ENCODE data around the gene LGALS9. TPM values are rescaled to one million over a fixed set of nuclear protein-coding genes. Genes with fewer than 3 reads are reported as not detected.
"Not testable (repeated sequence)": the region's sequence is repeated elsewhere in the genome, so short reads cannot be mapped to it uniquely, and the experiment has no call there.

The LGALS9 gene
- total and polyA plus RNA-seq, 2 donors, result 45.7 to 75.8 TPM

DNA sequence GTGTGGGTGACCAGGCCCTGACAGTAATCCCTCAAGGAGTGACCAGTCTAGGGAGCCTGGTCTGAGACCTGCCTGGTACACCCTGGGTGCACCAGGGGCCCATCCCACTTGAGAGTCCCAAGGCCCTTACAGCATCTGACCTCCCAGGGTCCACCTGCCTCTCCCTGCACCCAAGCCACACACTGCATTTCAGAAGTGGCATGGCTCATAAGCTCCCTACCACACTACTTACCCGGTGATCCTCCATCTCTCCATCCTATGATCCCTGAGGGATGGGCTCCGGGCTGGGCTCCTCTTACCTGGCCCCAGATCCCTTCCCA lies 40.6 kb downstream of the LGALS9 start:
- Histone ChIP-seq H3K4me1 (ENCODE audit: control insufficient read depth in 2 of 2, insufficient read depth in 2 of 2, low read length in 2 of 2) (no peaks in the 10 kb centered on the region), H3K27me3 (ENCODE audit: control insufficient read depth in 2 of 2, insufficient read depth in 1 of 2, low read length in 1 of 2) (no peaks in the 10 kb centered on the region), H3K4me3 (ENCODE audit: low read length in 2 of 2) (no peak overlapping the region), H3K9me3 (ENCODE audit: control insufficient read depth in 2 of 2, insufficient read depth in 1 of 2, low read length in 1 of 2) (no peaks in the 10 kb centered on the region), H3K36me3 (ENCODE audit: control insufficient read depth in 2 of 2, insufficient read depth in 2 of 2, low read length in 1 of 2) (no peaks in the 10 kb centered on the region), H3K27ac (ENCODE audit: low read depth in 1 of 2, low read length in 1 of 2) (no peak overlapping the region)
- 96% methylated on average over 2 of the region's 2 CpGs for WGBS
- no peak for DNase-seq (ENCODE audit: low read depth in 6 of 9, low spot score in 9 of 9)

DNA sequence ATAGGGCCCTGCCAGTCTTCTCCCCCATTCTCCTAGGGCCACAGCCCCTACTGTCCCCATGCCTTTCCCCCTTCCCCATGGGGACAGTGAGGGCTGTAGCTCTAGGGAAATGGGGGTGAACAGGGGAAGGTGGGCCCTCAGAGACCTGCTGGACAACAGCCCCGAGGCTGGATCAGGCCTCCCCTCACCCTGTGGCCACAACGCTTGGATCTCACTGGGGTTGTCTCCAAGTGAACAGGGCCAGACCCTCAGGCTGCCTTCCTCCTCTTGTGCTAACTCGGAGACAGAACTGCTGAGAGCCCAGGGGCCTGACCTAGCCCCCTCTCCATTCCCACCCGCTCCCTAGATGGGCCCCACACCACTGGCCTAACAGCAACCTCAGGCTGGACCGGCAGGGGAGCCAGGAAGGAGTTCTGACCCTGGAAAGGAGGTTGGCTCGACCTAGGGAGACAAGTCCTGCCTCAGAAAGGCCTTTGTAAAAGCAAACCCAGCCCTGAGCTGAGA lies 41.0 kb downstream of the LGALS9 start:
- DNase-seq (ENCODE audit: low read depth in 6 of 9, low spot score in 9 of 9); H3K27ac ChIP-seq (ENCODE audit: low read depth in 1 of 2, low read length in 1 of 2); H3K4me1 ChIP-seq (ENCODE audit: control insufficient read depth in 2 of 2, insufficient read depth in 2 of 2, low read length in 2 of 2); H3K4me3 ChIP-seq (ENCODE audit: low read length in 2 of 2); H3K36me3 ChIP-seq (ENCODE audit: control insufficient read depth in 2 of 2, insufficient read depth in 2 of 2, low read length in 1 of 2); H3K27me3 ChIP-seq (ENCODE audit: control insufficient read depth in 2 of 2, insufficient read depth in 1 of 2, low read length in 1 of 2); H3K9me3 ChIP-seq (ENCODE audit: control insufficient read depth in 2 of 2, insufficient read depth in 1 of 2, low read length in 1 of 2): not testable (repeated sequence)
- 78% methylated on average over 6 of the region's 6 CpGs for WGBS

DNA sequence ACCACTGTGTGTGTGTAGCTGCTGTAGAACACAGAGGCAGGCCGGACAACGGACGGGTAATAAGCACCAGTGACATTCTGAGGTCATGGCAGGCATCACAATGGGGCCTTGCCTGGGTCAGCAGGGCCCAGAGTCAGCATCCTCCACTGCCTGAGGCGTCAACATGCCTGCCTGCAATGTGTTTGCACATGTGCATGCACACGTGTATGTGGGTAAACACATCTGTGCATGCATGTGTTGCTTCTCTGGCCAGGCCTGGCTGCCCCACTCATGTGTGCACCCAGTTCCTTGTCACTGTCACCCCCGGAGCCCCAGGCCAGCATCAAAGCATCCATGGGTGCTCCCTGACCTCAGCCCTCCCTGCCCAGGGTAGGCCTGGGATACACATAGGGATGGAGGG lies 43.3 kb downstream of the LGALS9 start:
- no peak overlapping the region for H3K27ac ChIP-seq (ENCODE audit: low read depth in 1 of 2, low read length in 1 of 2)
- no peak overlapping the region for H3K4me3 ChIP-seq (ENCODE audit: low read length in 2 of 2)
- WGBS, result 96% methylated on average over 6 of the region's 6 CpGs
- no peaks in the 10 kb centered on the region for H3K9me3 ChIP-seq (ENCODE audit: control insufficient read depth in 2 of 2, insufficient read depth in 1 of 2, low read length in 1 of 2)
- no peaks in the 10 kb centered on the region for H3K4me1 ChIP-seq (ENCODE audit: control insufficient read depth in 2 of 2, insufficient read depth in 2 of 2, low read length in 2 of 2)
- no peaks in the 10 kb centered on the region for H3K27me3 ChIP-seq (ENCODE audit: control insufficient read depth in 2 of 2, insufficient read depth in 1 of 2, low read length in 1 of 2)
- no peaks in the 10 kb centered on the region for H3K36me3 ChIP-seq (ENCODE audit: control insufficient read depth in 2 of 2, insufficient read depth in 2 of 2, low read length in 1 of 2)
- no peak for DNase-seq (ENCODE audit: low read depth in 6 of 9, low spot score in 9 of 9)

DNA sequence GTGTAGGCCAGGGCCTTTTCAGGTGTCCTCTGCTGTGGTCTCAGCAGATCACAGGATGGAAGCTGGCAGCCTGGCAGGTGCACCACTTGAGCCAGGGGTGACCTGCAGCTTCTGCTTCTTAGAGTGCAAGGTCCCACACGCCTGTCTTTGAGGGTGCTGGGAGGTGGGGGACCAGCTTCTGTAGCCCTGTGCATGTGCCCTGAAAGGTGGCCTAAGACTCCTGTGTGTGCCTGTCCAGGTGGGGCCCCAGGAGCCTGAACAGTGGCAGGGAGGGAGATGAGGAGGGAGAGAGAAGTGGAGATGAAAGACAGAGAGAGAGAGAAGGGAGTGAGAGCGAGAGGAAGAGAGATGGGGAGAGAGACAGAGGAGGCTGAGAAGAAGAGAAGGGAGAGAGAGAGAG lies 46.2 kb downstream of the LGALS9 start:
- DNase-seq (ENCODE audit: low read depth in 6 of 9, low spot score in 9 of 9), result no peak
- Histone ChIP-seq H3K27ac (ENCODE audit: low read depth in 1 of 2, low read length in 1 of 2) (no peak overlapping the region), H3K9me3 (ENCODE audit: control insufficient read depth in 2 of 2, insufficient read depth in 1 of 2, low read length in 1 of 2) (no peaks in the 10 kb centered on the region), H3K36me3 (ENCODE audit: control insufficient read depth in 2 of 2, insufficient read depth in 2 of 2, low read length in 1 of 2) (no peaks in the 10 kb centered on the region), H3K4me1 (ENCODE audit: control insufficient read depth in 2 of 2, insufficient read depth in 2 of 2, low read length in 2 of 2) (no peaks in the 10 kb centered on the region), H3K4me3 (ENCODE audit: low read length in 2 of 2) (no peak overlapping the region), H3K27me3 (ENCODE audit: control insufficient read depth in 2 of 2, insufficient read depth in 1 of 2, low read length in 1 of 2) (no peaks in the 10 kb centered on the region)
- WGBS, result 91% methylated on average over 2 of the region's 2 CpGs

- not testable (repeated sequence) for H3K36me3 ChIP-seq (ENCODE audit: control insufficient read depth in 2 of 2, insufficient read depth in 2 of 2, low read length in 1 of 2); H3K9me3 ChIP-seq (ENCODE audit: control insufficient read depth in 2 of 2, insufficient read depth in 1 of 2, low read length in 1 of 2); H3K4me1 ChIP-seq (ENCODE audit: control insufficient read depth in 2 of 2, insufficient read depth in 2 of 2, low read length in 2 of 2); H3K27me3 ChIP-seq (ENCODE audit: control insufficient read depth in 2 of 2, insufficient read depth in 1 of 2, low read length in 1 of 2); H3K27ac ChIP-seq (ENCODE audit: low read depth in 1 of 2, low read length in 1 of 2); H3K4me3 ChIP-seq (ENCODE audit: low read length in 2 of 2); DNase-seq (ENCODE audit: low read depth in 6 of 9, low spot score in 9 of 9)
- 84% methylated on average over 3 of the region's 3 CpGs for WGBS
Observed at GRCh38 chr17:27686322-27686721, 55.3 kb downstream of the LGALS9 start.

DNA sequence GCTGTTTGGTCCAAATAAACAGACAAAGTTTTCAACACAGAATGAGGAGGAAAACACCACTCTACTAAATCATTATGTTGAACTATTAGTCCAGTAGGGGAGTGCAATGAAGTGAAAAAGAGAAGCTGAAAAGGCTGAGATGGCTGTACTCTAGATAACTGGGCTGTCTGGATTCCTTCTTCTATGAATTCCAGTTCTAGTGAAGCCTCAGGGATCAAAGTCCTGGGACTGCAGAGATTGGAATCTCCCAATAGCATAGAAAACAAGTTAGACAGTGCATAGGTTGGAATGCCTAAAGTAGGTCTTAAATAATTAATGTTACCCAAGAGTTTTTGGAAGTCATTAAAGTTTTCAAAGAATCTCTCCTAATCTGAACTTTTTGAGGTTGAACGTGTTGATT lies 59.9 kb downstream of the LGALS9 start:
- Histone ChIP-seq H3K4me1 (ENCODE audit: control insufficient read depth in 2 of 2, insufficient read depth in 2 of 2, low read length in 2 of 2) (no peaks in the 10 kb centered on the region), H3K9me3 (ENCODE audit: control insufficient read depth in 2 of 2, insufficient read depth in 1 of 2, low read length in 1 of 2) (peaks cover 0 to 3% of the 10 kb centered on the region in 2 donors), H3K36me3 (ENCODE audit: control insufficient read depth in 2 of 2, insufficient read depth in 2 of 2, low read length in 1 of 2) (no peaks in the 10 kb centered on the region), H3K27me3 (ENCODE audit: control insufficient read depth in 2 of 2, insufficient read depth in 1 of 2, low read length in 1 of 2) (no peaks in the 10 kb centered on the region), H3K27ac (ENCODE audit: low read depth in 1 of 2, low read length in 1 of 2) (no peak overlapping the region), H3K4me3 (ENCODE audit: low read length in 2 of 2) (no peak overlapping the region)
- no peak for DNase-seq (ENCODE audit: low read depth in 6 of 9, low spot score in 9 of 9)
- 92% methylated on average over 1 of the region's 1 CpG for WGBS

DNA sequence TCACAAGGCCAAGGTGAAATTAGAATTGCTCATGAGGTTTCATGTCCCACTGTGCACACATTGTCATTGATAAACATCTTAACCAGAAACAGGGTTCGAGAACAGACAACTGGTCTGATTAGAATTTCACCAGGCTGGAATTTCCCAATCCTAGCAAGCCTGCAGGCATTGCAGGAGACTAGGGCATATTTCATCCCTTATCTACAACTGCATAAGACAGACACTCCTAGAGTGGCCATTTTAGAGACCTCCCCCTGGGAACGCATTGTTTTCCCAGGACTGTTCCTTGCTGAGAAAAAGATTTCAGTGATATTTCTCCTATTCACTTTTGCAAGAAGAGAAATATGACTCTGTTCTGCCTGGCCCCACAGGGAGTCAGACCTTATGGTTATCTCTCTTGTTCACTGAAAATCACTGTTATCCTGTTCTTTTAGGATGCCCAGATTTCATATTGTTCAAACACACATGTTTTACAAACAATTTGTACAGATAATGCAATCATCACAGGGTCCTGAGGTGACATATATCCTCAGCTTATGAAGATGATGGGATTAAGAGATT lies 64.3 kb downstream of the LGALS9 start:
- not testable (repeated sequence) for H3K36me3 ChIP-seq (ENCODE audit: control insufficient read depth in 2 of 2, insufficient read depth in 2 of 2, low read length in 1 of 2); H3K9me3 ChIP-seq (ENCODE audit: control insufficient read depth in 2 of 2, insufficient read depth in 1 of 2, low read length in 1 of 2); H3K4me1 ChIP-seq (ENCODE audit: control insufficient read depth in 2 of 2, insufficient read depth in 2 of 2, low read length in 2 of 2); H3K4me3 ChIP-seq (ENCODE audit: low read length in 2 of 2); DNase-seq (ENCODE audit: low read depth in 6 of 9, low spot score in 9 of 9); H3K27ac ChIP-seq (ENCODE audit: low read depth in 1 of 2, low read length in 1 of 2); H3K27me3 ChIP-seq (ENCODE audit: control insufficient read depth in 2 of 2, insufficient read depth in 1 of 2, low read length in 1 of 2)
- WGBS, result 90% methylated on average over 2 of the region's 2 CpGs

Other genes with a start within 250 kb of the LGALS9 start
- 12.5 TPM for gene KSR1, start 174.7 kb upstream of the LGALS9 start, total RNA-seq
- 32.8 TPM for gene KSR1, start 174.7 kb upstream of the LGALS9 start, polyA plus RNA-seq
- gene NOS2, start 169.3 kb downstream of the LGALS9 start, total RNA-seq, result 0.33 TPM
- gene NOS2, start 169.3 kb downstream of the LGALS9 start, polyA plus RNA-seq, result 0.21 TPM

All from thymus (tissue), 11 donors.